ENCODE results near the gene SLC40A1. TPM values are rescaled to one million over a fixed set of nuclear protein-coding genes. Genes with fewer than 3 reads are reported as not detected.

SLC40A1 gene
- total RNA-seq, result 100 to 1,000 TPM in 3 of 5 donors, 10 to 100 TPM in 2; 60.7 to 147 (median 104) TPM
- 10 to 100 TPM; 21.3 to 72.3 (median 65.5) TPM for polyA plus RNA-seq
- long read RNA-seq, donor 1, transcript SLC40A1-201 (8 exons, 3,442 nt), result major isoform, 6 of 14 reads
- long read RNA-seq, donor 1, partial matches to known transcripts, result 8 of 14 reads
- long read RNA-seq, donor 1, other reads (novel, unspliced or antisense), result 0 of 14 reads
- long read RNA-seq, donor 2, transcript SLC40A1-201 (8 exons, 3,442 nt), result major isoform, 24 of 38 reads
- long read RNA-seq, donor 2, partial matches to known transcripts, result 14 of 38 reads
- long read RNA-seq, donor 2, other reads (novel, unspliced or antisense), result 0 of 38 reads
- long read RNA-seq, donor 3, transcript SLC40A1-201 (8 exons, 3,442 nt), result major isoform, 20 of 27 reads
- long read RNA-seq, donor 3, partial matches to known transcripts, result 7 of 27 reads
- long read RNA-seq, donor 3, other reads (novel, unspliced or antisense), result 0 of 27 reads
- long read RNA-seq, donor 4, partial matches to known transcripts, result 0 of 2 reads
- long read RNA-seq, donor 4, other reads (novel, unspliced or antisense), result 0 of 2 reads
- long read RNA-seq, donor 5, transcript SLC40A1-201 (8 exons, 3,442 nt), result major isoform, 25 of 41 reads
- long read RNA-seq, donor 5, partial matches to known transcripts, result 14 of 41 reads
- long read RNA-seq, donor 5, other reads (novel, unspliced or antisense), result 0 of 41 reads
- long read RNA-seq, donor 6, result 0 reads
- long read RNA-seq, donor 7, transcript SLC40A1-201 (8 exons, 3,442 nt), result major isoform, 41 of 55 reads
- long read RNA-seq, donor 7, partial matches to known transcripts, result 14 of 55 reads
- long read RNA-seq, donor 7, other reads (novel, unspliced or antisense), result 0 of 55 reads
- long read RNA-seq, donor 8, transcript SLC40A1-201 (8 exons, 3,442 nt), result major isoform, 14 of 16 reads
- long read RNA-seq, donor 8, partial matches to known transcripts, result 0 of 16 reads
- long read RNA-seq, donor 8, other reads (novel, unspliced or antisense), result 0 of 16 reads
- long read RNA-seq, donor 9, transcript SLC40A1-201 (8 exons, 3,442 nt), result major isoform, 18 of 35 reads
- long read RNA-seq, donor 9, partial matches to known transcripts, result 16 of 35 reads
- long read RNA-seq, donor 9, other reads (novel, unspliced or antisense), result 0 of 35 reads
- long read RNA-seq, donor 10, transcript SLC40A1-201 (8 exons, 3,442 nt), result major isoform, 24 of 24 reads
- long read RNA-seq, donor 10, partial matches to known transcripts, result 0 of 24 reads
- long read RNA-seq, donor 10, other reads (novel, unspliced or antisense), result 0 of 24 reads

- intact Hi-C loops (cut with DNase I; ENCODE audit: low total_unique reads), result no loop called here
- Histone ChIP-seq H3K27me3 (no peaks in the 10 kb centered on the region), H3K36me3 (peaks cover 0 to 5% (median 0%) of the 10 kb centered on the region in 4 donors), H3K27ac (peak within 1 kb of the TSS; percentile 91 to 98 (median 95)), H3K4me1 (peaks cover 38 to 53% (median 48%) of the 10 kb centered on the region in 4 donors), H3K4me3 (peak within 1 kb of the TSS; percentile 58 to 74 (median 66)), H3K9me3 (no peaks in the 10 kb centered on the region)
- peak; percentile 87 to 97 for DNase-seq
- 0 to 1% (median 0%) methylated on average over 42 to 78 of the region's 78 CpGs for WGBS, 5 donors
- TF ChIP-seq POLR2AphosphoS5 (IDR thresholded peaks at IDR 0.05) (peak in 2 of 3 donors; percentile 87 to 94), EP300 (IDR thresholded peaks at IDR 0.05) (no peak), POLR2A (IDR thresholded peaks at IDR 0.05) (peak in 2 of 4 donors; percentile 5 to 62)
Measured at GRCh38 chr2:189580658-189581353, at the start of gene SLC40A1. Gene SLC40A1, minus strand, starts transcription at chr2:189580786. Its CDS starts 326 bp downstream, at chr2:189580460.

- Histone ChIP-seq H3K9me3 (no peaks in the 10 kb centered on the region), H3K27me3 (no peaks in the 10 kb centered on the region), H3K4me3 (no peak overlapping the region), H3K4me1 (no peaks in the 10 kb centered on the region), H3K36me3 (no peaks in the 10 kb centered on the region), H3K27ac (no peak overlapping the region)
- intact Hi-C loops (cut with DNase I; ENCODE audit: low total_unique reads), result no loop called here
- WGBS, 5 donors, result 67 to 78% (median 74%) methylated on average over 10 of the region's 10 CpGs
- DNase-seq, result peak in 1 of 2 donors; percentile 55
- no peak for TF ChIP-seq EP300 (IDR thresholded peaks at IDR 0.05)
Measured at GRCh38 chr2:189629531-189630453, 49.2 kb upstream of the SLC40A1 start.

GRCh38 chr2:189628817-189629530 is 48.4 kb upstream of the SLC40A1 start:
- Histone ChIP-seq H3K36me3 (no peaks in the 10 kb centered on the region), H3K9me3 (no peaks in the 10 kb centered on the region), H3K27me3 (no peaks in the 10 kb centered on the region), H3K4me3 (no peak overlapping the region), H3K27ac (no peak overlapping the region), H3K4me1 (no peaks in the 10 kb centered on the region)
- DNase-seq, result no peak
- intact Hi-C loops (cut with DNase I; ENCODE audit: low total_unique reads), result no loop called here
- WGBS, 5 donors, result 88 to 94% (median 92%) methylated on average over 9 of the region's 9 CpGs
- TF ChIP-seq CTCF (IDR thresholded peaks at IDR 0.05), result no peak
- no peak for TF ChIP-seq EP300 (IDR thresholded peaks at IDR 0.05)
- TF ChIP-seq POLR2AphosphoS5 (IDR thresholded peaks at IDR 0.05), result no peak
- TF ChIP-seq POLR2A (IDR thresholded peaks at IDR 0.05), result no peak

- intact Hi-C loops (cut with DNase I; ENCODE audit: low total_unique reads), result no loop called here
- H3K4me3 ChIP-seq, result no peak overlapping the region
- TF ChIP-seq EP300 (IDR thresholded peaks at IDR 0.05) (no peak), POLR2AphosphoS5 (IDR thresholded peaks at IDR 0.05) (no peak), CTCF (IDR thresholded peaks at IDR 0.05) (no peak), POLR2A (IDR thresholded peaks at IDR 0.05) (no peak)
- WGBS, 5 donors, result 88 to 93% (median 91%) methylated on average over 1 of the region's 1 CpG
- no peaks in the 10 kb centered on the region for H3K9me3 ChIP-seq
- no peaks in the 10 kb centered on the region for H3K36me3 ChIP-seq
- H3K27ac ChIP-seq, result no peak overlapping the region
- no peak for DNase-seq
- no peaks in the 10 kb centered on the region for H3K4me1 ChIP-seq
- H3K27me3 ChIP-seq, result no peaks in the 10 kb centered on the region
Measured at GRCh38 chr2:189627789-189628188, 47.2 kb upstream of the SLC40A1 start.
